HepG2 (cell line): ENCODE results near the gene NFYB. TPM values are rescaled to one million over a fixed set of nuclear protein-coding genes. Genes with fewer than 3 reads are reported as not detected.

Experiments
- ATAC-seq: fragments of 200-7000 bp; cut with Tn5 transposase; 3 replicates; pipeline ENCODE4 v1.9.1; 2020; ENCODE audit warnings: mild to moderate bottlenecking, moderate library complexity
- BruUV-seq: library from RNA; stranded (reverse); fragments of 400-500 nt; replicated peaks from 2 replicates; lab custom pipeline; 2021; lab: Mats Ljungman, UMichigan
- CTCF ChIA-PET: fragments of 300-600 bp; formaldehyde crosslinking; extraction: SDS; loops from one replicate; lab custom pipeline; 2021; ENCODE audit warnings: low total read pairs, inconsistent platforms, low intra/inter-chr PET ratio; lab: Yijun Ruan, JAX
- POLR2A ChIA-PET: fragments of 350-600 bp; sonication (Branson Sonifier 250); formaldehyde crosslinking; loops from one replicate; lab custom pipeline; 2020; ENCODE audit warnings: antibody characterized with exemption, inconsistent platforms; lab: Yijun Ruan, JAX
- DNase-seq: peaks from one replicate; pipeline ENCODE4 v3.0.0-alpha.2; 2015; ENCODE audit warnings: low spot score
- FAIRE-seq: peaks from 3 replicates; lab custom pipeline; 2011; peaks lifted over from hg19 to GRCh38; lab: Jason Lieb, UNC
- H2AFZ ChIP-seq: one replicate; pipeline ENCODE4 v1.6.1; 2011; ENCODE audit warnings: low read length, inconsistent platforms
- H3K27ac ChIP-seq: fragments of 300-600 bp; 3 replicates; pipeline ENCODE4 v1.8.0; 2011; ENCODE audit warnings: mixed run types, mild to moderate bottlenecking, mixed read lengths, low read length, inconsistent platforms; ENCODE audit not compliant: insufficient read depth; ENCODE audit errors: extremely low read length
- H3K27me3 ChIP-seq, 2 experiments: fragments of 200-600 bp in 1 of 2; 2 replicates in 1 of 2; 3 replicates in 1 of 2; pipeline versions ENCODE4 v1.6.0 to v1.8.0; 2011; ENCODE audit warnings: low read length in 2 of 2, mild to moderate bottlenecking in 2 of 2, moderate library complexity in 2 of 2, inconsistent platforms in 1 of 2; ENCODE audit not compliant: insufficient read depth in 2 of 2, control insufficient read depth in 1 of 2
- H3K36me3 ChIP-seq, 2 experiments: fragments of 200-600 bp in 1 of 2; replicated peaks in 1 of 2; 2 replicates in 1 of 2; 3 replicates in 1 of 2; pipeline versions ENCODE4 v1.5.1 to v1.8.0; 2011; ENCODE audit warnings: low read length in 2 of 2, inconsistent platforms in 1 of 2; ENCODE audit not compliant: insufficient read depth in 2 of 2, control insufficient read depth in 1 of 2
- H3K4me1 ChIP-seq: 2 replicates; pipeline ENCODE4 v1.5.1; 2012; ENCODE audit warnings: low read length, inconsistent platforms; ENCODE audit not compliant: insufficient read depth
- H3K4me2 ChIP-seq: 2 replicates; pipeline ENCODE4 v1.6.0; 2011; ENCODE audit warnings: low read depth, low read length, inconsistent platforms
- H3K4me3 ChIP-seq, 3 experiments: fragments of 200-600 bp in 1 of 3; sonication (generic), shearing (Covaris generic) in 1 of 3; replicated peaks in 1 of 3; 2 replicates each; pipeline ENCODE4 v1.5.1; 2011 to 2016; ENCODE audit warnings: low read length in 3 of 3, inconsistent platforms in 2 of 3, low read depth in 2 of 3, mild to moderate bottlenecking in 2 of 3, control low read depth in 1 of 3, mixed read lengths in 1 of 3; ENCODE audit not compliant: insufficient read depth in 1 of 3
- H3K79me2 ChIP-seq: one replicate; pipeline ENCODE4 v1.6.1; 2011; ENCODE audit warnings: low read length, inconsistent platforms; ENCODE audit not compliant: insufficient read depth
- H3K9ac ChIP-seq: 2 replicates; pipeline ENCODE4 v1.6.0; 2011; ENCODE audit warnings: mild to moderate bottlenecking, low read depth, low read length, inconsistent platforms; ENCODE audit not compliant: insufficient read depth
- H3K9me3 ChIP-seq: 2 replicates; pipeline ENCODE4 v1.5.1; 2012; ENCODE audit warnings: mild to moderate bottlenecking, low read length
- H4K20me1 ChIP-seq: 2 replicates; pipeline ENCODE4 v1.6.0; 2011; ENCODE audit warnings: inconsistent platforms, mild to moderate bottlenecking, low read length, moderate library complexity; ENCODE audit not compliant: insufficient read depth
- CENPBD1 ChIP-seq: sonication (generic); formaldehyde crosslinking; IDR thresholded peaks from 2 replicates; pipeline ENCODE4 v1.8.0; 2022; ENCODE audit warnings: missing genetic modification reagents, low read depth, mild to moderate bottlenecking, borderline replicate concordance
- KLF9 ChIP-seq: IDR thresholded peaks from 2 replicates; pipeline ENCODE4 v1.6.1; 2016; ENCODE audit warnings: low read depth
- NR2F2 ChIP-seq: IDR thresholded peaks from 2 replicates; pipeline ENCODE4 v1.6.1; 2012; ENCODE audit warnings: low read depth, inconsistent platforms, borderline replicate concordance
- RELA ChIP-seq: sonication (generic); formaldehyde crosslinking; IDR thresholded peaks from 2 replicates; pipeline ENCODE4 v1.4.0; 2020; ENCODE audit warnings: missing genetic modification reagents
- TMF1 ChIP-seq: sonication (generic); formaldehyde crosslinking; IDR thresholded peaks from 2 replicates; pipeline ENCODE4 v1.8.1; 2022; ENCODE audit warnings: low read depth, missing genetic modification reagents
- ZNF7 ChIP-seq: IDR thresholded peaks from 2 replicates; pipeline ENCODE4 v1.6.1; 2016; ENCODE audit warnings: missing biosample characterization, missing genetic modification reagents
- WGBS: methylation state at CpG from one replicate; pipeline ENCODE4 v1.1.6; 2017; ENCODE audit warnings: low lambda C conversion rate; 5-methylcytosine and 5-hydroxymethylcytosine counted together
- in situ Hi-C: cut with HindIII; loops from 2 replicates; pipeline ENCODE4 v1.10.0; 2017; ENCODE audit warnings: low pct_unique_long_range_greater_than_20kb; ENCODE audit not compliant: extremely low pct_ligation_motif_present
- intact Hi-C: fragments of 100-400 bp; cut with micrococcal nuclease; formaldehyde crosslinking; loops from one replicate; pipeline ENCODE4 v1.10.0; 2022; ENCODE audit not compliant: unreplicated experiment
- polyA plus RNA-seq, 8 experiments: library from polyadenylated mRNA; depleted of rRNA in 3 of 8; stranded (reverse) in 7 of 8; unstranded in 1 of 8; fragments of >200 nt; fragmentation: Illumina TruSeq in 4 of 8; extraction: Trizol in 4 of 8; gene quantifications; 2 replicates each; pipeline versions ENCODE4 v1.2.1 to v1.2.3, GENCODE V29; 2011 to 2016; ENCODE audit warnings: low read depth in 4 of 8, missing spikeins in 1 of 8, mixed read lengths in 1 of 8; ENCODE audit not compliant: insufficient read depth in 1 of 8
- total RNA-seq, 5 experiments: library from RNA; depleted of rRNA; stranded (reverse); fragments of >200 nt; fragmentation: Illumina TruSeq; extraction: Trizol; gene quantifications; 2 replicates each; pipeline ENCODE4 v1.2.3, GENCODE V29; 2016; ENCODE audit warnings: low read depth in 1 of 5

The NFYB gene
- total and polyA plus RNA-seq, 2 of the 13 experiments (the other 11 are each of a cell fraction or from before 2014, with no cell fraction given) = 18.7 to 36.6 TPM

GRCh38 chr12:104147346-104147745 lies 9.3 kb upstream of the NFYB start:
- CTCF ChIA-PET = no interaction called here

GRCh38 chr12:104143918-104144317 lies 5.9 kb upstream of the NFYB start:
- no peaks in the 10 kb centered on the region for H3K9me3 ChIP-seq
- intact Hi-C loops = no loop called here
- ATAC-seq (no peak), FAIRE-seq (no peak), DNase-seq (no peak)
- ChIA-PET POLR2A (no interaction called here), CTCF (no interaction called here)
- peak; percentile 90 for TF ChIP-seq ZNF7 (CRISPR knock-in tag)
- no peak for TF ChIP-seq CENPBD1 (CRISPR knock-in tag)
- 0% methylated on average over 1 of the region's 1 CpG for WGBS
- no peaks in the 10 kb centered on the region for H3K79me2 ChIP-seq
- in situ Hi-C loops = no loop called here
- H3K27me3 ChIP-seq = peaks cover 0 to 8% of the 10 kb centered on the region in 2 experiments; a peak in 2 of 5 replicates
- H3K4me2 ChIP-seq = no peak overlapping the region
- BruUV-seq = no TSS peak
- H2AFZ ChIP-seq = no peak overlapping the region
- H3K4me3 ChIP-seq = no peak overlapping the region
- H3K4me1 ChIP-seq = peaks cover 2% of the 10 kb centered on the region
- H3K27ac ChIP-seq = no peak overlapping the region
- H4K20me1 ChIP-seq = no peaks in the 10 kb centered on the region
- no peaks in the 10 kb centered on the region for H3K36me3 ChIP-seq
- no peak overlapping the region for H3K9ac ChIP-seq

More at GRCh38 chr12:104147346-104147745, 9.3 kb upstream of the NFYB start:
- no peaks in the 10 kb centered on the region for H3K9me3 ChIP-seq
- TF ChIP-seq RELA (CRISPR knock-in tag) (no peak), KLF9 (CRISPR knock-in tag) (no peak), NR2F2 (no peak), TMF1 (no peak)
- H3K4me3 ChIP-seq = no peak overlapping the region
- no peak for DNase-seq
- FAIRE-seq = no peak
- H2AFZ ChIP-seq = no peak overlapping the region
- peaks cover 0 to 4% of the 10 kb centered on the region in 2 experiments; a peak in 1 of 5 replicates for H3K27me3 ChIP-seq
- H3K9ac ChIP-seq = no peak overlapping the region
- H3K4me1 ChIP-seq = no peaks in the 10 kb centered on the region
- intact Hi-C loops = no loop called here
- H3K27ac ChIP-seq = no peak overlapping the region
- no peaks in the 10 kb centered on the region for H4K20me1 ChIP-seq
- H3K79me2 ChIP-seq = no peaks in the 10 kb centered on the region
- no TSS peak for BruUV-seq
- no peaks in the 10 kb centered on the region for H3K36me3 ChIP-seq
- H3K4me2 ChIP-seq = no peak overlapping the region
- 14% methylated on average over 11 of the region's 11 CpGs for WGBS
- in situ Hi-C loops = no loop called here
- POLR2A ChIA-PET = no interaction called here
- no peak for ATAC-seq
